ENCODE results near the gene ARL14EP.

Gene ARL14EP

DNA sequence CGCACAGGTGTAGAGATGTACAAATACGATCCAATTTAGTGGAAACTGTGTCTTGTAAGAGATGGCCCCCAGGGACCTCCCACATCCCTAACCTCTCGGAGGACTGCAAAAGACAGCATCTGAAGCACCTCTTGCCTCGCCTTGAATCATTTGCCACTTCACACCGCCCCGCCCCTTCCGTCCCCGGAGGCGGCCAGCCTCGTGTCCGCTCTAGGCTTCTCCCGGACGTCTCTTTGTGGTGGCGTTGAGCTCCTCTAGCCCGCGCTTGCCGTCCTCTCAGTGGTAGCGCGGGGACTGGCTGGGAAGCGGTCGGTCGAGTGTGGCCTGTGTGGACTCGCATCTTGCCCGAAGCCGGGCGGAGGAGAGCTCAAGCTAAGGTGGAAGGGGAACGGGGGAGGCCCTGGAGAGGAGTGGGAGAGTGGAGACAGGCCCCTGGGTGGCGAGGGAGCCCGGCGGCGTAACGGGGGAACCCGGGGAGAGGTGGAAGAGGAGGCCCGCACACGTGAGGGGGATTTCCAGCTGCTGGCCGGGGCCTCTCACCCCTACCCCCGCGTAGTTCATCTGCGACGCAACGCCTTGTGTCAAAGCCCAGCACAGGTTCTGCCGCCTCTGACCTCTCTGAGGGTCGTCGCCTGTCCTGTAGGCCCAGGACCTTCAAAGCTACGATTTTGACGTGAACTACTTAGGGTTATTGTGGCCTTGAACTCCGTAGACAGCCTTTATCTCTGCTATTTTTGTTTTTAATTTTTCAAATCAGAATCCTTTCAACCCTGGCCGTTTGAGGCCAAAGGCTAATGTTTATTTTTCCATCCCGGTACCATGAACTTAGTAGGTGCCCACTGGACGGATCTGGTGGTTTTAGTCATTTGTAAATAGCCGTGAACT is at the start of gene ARL14EP:
TSS of gene ARL14EP (plus strand) at position 279 of the 885 bp plus-strand sequence. CDS start 7,845 bp downstream, outside the sequence.
- peak; percentile 95 for DNase-seq

DNA sequence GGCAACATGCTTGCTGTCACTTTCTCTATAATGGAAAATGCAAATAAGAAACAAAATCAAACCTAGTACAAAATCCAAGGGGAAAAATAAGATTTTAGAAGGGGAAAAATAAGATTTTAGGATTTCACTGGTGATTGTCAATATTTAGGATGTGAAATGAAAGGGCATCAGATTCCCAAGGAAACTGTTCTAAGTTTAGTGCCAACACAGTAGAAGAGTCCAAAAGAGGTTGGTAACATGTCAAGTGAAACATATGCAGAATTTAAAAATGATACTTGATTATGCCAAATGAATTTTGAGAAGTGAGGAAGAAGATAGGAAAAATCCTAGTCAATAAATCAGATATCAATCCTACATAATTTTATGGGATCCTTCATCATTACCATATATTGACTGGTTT is 45.7 kb upstream of the ARL14EP start:
- no peak for DNase-seq

DNA sequence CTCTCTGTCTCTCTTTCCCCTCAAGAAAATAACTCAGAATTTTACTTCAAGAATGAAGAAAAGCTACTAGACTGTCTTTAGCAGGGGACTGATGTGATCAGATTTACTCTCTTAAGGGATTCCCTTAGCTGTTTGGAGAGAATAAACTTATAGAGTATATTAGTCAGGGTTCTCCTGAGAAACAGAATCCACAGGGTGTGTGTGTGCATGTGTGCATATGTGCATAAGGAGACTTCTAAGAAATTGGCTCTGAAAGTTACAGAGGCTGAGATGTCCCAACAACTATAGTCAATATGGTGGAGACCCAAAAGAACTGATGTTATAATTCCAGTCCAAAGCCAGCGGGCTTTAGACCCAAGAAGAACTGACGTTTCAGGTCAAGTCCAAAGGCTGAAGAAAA is 43.1 kb upstream of the ARL14EP start:
- DNase-seq = no peak

GRCh38 chr11:30281476-30282288 is 41.2 kb upstream of the ARL14EP start:
- DNase-seq = no peak

- no peak for DNase-seq
Observed at GRCh38 chr11:30282289-30282631, 40.6 kb upstream of the ARL14EP start.

DNA sequence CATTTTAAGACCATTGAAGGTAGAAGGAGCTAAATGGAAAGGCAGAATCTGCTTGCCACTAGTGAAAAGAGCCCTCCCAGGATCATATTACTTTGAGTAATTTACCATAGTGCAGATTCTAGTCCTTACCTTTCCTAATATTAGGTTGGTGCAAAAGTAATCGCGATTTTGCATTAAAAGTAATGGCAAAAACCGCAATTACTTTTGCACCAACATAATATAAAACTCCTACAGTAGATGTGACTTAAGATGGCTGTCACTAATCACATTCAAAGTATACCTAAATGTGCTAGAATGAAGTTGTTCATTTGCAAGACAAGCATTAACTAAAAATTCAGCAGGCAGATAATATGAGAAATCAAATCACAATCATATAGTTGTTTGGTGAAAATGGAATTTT is 38.1 kb upstream of the ARL14EP start:
- no peak for DNase-seq

DNA sequence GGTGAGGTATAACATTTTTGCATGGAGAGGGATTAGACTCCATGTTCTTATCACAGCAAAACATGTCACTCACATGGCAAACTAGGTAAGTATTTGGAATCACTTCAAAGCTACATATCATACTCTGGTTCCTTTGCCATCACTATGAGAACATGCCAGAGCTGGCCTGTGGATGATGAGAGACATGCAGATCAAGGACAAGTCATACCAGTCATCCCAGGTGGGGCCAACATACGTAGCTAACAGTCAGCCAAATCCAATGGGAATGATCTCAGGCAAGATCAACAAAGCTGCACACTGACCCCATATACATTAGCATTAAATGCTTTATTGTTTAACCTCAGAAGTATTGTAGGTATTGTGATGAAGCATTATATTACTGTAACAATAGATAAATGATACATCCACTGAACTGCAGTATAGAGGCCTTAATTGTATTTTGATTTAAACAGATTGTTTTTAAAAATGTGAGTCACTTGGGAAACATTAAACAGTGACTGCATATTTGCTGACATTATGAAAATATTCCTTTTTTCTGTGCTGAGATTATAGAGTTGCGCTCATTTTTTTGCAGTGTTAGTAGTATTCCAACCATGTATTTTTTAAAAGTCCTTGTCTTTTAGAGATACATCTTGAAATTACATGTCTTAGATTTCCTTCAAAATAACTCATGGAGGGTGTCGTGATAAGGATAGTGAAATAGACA is 37.3 kb upstream of the ARL14EP start:
- DNase-seq = no peak

DNA sequence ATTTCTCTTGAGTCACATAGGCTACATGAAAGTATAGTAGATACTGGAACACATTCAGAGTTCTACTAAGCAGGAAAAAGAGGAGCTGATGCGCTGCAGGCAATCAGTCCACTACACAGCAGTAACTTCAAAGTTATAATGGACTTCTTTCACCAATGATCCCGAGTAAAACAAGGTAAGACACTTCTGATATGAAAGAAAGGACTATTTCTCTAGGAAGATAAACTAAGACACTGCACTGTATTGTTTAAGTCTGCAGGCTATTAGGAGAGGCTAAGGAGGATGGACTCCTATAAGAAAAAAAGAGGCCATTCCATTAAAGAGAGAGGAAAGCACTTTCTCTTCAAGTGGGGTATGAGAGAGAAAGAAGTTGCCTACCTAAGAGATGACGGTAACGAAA is 31.6 kb upstream of the ARL14EP start:
- DNase-seq = no peak

DNA sequence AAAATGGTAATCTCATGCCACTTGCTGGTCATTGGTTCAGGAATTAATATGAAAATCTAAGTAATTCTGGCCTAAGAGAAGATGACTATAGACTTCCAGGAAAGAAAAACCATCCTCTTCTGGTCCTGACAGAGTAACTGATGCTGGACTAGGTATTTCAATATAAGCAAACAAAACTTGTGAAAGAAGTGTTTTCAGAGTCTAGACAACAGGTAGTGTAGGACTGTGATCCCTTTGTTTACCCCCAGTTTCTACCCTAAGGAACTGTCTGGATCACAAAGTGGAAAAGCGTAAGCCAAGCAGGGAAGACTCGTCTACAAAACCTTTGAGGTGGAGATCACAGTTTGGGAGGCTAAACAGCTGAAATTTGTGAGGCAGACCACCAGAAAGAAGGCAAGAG is 30.4 kb upstream of the ARL14EP start:
- no peak for DNase-seq

- no peak for DNase-seq
Observed at GRCh38 chr11:30295178-30295885, 27.6 kb upstream of the ARL14EP start.

GRCh38 chr11:30304620-30305019 is 18.3 kb upstream of the ARL14EP start:
- DNase-seq = no peak

DNA sequence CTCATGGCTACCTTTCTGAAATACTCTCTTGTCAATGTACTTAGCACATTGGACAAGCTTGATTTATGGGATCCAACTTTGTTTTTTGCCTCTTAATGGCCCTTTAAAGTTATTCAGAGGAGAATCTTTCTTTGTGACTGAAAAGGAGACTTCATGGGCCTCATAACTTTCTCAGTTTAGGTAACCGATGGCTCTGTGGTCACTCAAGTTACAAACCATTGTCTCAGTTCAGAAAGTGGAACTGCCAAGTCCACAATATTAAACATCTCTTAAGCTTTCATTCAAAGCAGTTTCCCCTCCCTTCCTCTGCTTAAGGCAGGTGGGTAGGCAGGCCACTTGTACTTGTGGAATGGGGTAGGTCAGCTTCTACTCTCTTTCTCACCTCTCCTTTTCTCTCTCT is 12.3 kb upstream of the ARL14EP start:
- no peak for DNase-seq

DNA sequence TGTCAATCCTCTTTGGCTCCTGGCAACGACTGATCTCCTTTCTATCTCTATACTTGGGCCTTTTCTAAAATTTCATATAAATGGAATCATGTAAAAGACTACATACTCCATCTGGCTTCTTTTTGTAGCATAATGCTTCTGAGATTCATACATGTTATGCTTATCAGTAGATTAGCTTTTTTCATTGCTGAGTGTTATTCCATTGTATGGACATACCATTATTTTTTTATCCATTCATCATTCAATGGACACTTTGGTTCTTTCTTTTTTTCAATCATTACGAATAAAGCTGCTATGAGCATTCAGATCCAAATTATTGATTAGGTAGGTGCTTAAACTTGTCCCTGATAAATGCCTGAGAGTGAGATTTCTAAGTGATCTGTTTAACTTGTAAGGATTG is 11.7 kb upstream of the ARL14EP start:
- DNase-seq = no peak

GRCh38 chr11:30312243-30312642 is 10.7 kb upstream of the ARL14EP start:
- DNase-seq = no peak

DNA sequence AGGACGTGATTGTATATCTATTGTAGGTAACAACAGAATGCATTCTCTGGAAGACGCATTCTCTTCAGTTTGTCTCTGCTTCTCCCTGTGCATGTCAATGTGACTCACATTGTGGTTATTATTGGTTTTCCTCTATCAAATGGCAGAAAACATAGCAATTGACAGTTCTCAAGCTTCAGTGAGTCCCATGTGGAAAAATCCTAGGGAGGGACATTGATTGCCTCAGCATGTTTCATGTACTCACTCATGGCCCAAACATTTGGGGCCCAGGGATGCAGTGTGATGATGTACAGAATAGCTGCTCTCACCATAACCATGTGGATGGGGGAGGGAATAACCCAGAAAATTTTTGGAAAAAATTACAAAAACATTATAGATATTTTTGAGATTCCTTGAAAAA is 9.3 kb upstream of the ARL14EP start:
- no peak for DNase-seq

DNA sequence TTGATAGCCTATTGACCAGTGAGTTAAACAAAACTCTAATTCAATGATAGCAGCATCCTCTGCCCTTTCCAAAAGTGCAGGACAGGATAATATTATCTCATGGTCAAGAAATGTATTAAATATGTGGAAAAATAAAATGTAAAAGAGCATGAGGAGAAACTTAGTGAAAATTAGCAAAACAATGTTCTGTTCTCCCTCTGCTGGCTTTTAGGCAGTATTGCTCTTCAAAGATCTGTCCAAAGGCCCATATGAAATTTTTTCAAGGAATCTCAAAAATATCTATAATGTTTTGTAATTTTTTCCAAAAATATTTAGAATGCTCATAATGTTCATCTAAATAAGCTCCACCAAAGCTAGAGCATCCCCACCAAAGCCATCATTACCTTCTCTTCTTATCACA is 8.3 kb upstream of the ARL14EP start:
- DNase-seq = no peak

- no peak for DNase-seq
Observed at GRCh38 chr11:30316237-30316636, 6.7 kb upstream of the ARL14EP start.

DNA sequence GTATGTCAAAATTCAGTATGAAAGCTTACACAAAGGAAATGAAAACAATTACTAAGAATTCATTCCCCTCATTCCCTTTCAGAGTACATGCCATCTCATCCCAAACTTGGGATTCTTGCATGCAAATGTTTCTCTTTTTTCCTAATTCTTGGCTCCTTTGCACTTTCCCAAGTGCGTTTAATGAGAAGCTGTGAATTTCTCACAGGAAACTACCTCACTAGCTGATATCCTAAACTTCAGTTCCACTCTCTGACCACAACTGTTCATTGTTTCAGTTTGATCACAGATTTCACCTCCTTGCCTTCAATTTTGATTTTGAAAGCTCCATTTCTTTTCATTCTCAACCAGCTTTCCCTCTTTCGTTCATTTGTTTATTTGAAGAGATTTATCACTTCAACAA is 5.9 kb upstream of the ARL14EP start:
- no peak for DNase-seq

DNA sequence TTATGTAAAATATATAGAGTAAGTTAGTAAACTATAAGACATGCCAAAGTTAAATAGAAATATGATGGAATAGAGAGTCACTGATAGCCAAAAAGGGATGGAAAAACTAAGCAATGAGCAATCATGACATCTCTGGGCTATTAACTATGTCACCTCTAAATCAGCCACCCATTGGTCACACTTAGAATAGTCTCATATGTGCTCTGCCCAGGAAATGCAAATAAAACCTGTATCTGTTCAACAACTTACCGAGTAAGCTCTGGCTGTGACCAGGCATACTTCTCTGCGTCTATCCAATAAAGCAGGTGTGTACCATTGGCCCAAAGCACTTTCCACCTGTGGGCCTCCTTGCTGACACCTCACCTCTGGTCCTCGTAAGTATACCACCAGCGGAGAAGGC is 1.6 kb upstream of the ARL14EP start:
- DNase-seq = no peak

DNA sequence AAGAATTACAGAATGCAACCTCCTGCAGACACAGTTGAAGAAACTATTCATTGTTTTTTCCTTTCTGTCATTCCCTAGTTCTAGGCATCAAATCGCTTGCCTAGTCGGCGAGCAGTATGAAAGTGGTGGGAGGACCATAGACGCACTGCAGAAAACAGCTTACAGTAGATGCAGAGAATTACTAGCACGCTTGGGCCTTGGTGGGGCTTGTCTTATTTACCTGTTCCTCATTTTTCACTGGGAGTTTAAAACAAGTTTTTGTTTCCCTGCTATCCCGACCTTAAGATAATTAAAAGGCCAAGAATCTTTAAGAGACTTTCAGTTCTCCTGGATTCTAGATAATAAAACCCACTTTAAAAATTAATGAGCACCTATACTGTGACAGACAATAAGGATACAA is 713 bp upstream of the ARL14EP start:
- DNase-seq = no peak

GRCh38 chr11:30326114-30326778 is 3.3 kb downstream of the ARL14EP start:
- no peak for DNase-seq

GRCh38 chr11:30326906-30327305 is 4.0 kb downstream of the ARL14EP start:
- DNase-seq = no peak
